ENCODE measurements around the gene PKP4.
"Not testable (repeated sequence)": the region's sequence is repeated elsewhere in the genome, so short reads cannot be mapped to it uniquely, and the experiment has no call there.

The PKP4 gene

DNA sequence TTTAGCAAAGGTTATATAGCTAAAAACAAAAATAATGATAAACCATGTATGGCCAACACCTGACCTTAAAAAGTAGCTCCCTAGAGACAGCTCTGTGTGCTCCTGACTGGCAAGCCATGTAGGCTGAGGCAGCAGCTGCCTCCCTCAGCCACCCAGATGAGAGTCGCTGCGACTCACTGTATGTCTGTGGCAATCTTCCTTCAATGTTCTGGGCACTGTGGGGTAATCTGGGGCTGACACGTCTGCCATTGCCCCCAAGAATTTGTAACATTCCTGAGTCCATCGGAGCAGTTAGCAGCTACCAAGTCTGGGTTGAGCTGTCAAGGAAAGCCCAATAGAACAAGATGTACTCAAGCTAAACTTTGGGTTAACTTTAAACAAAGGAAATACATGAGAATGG, 232.0 kb downstream of the PKP4 start:
- no peak for DNase-seq (ENCODE audit: low spot score)
- no peak overlapping the region for H3K27ac ChIP-seq
- no peak overlapping the region for H3K4me3 ChIP-seq
- TF ChIP-seq, protein P1, sequence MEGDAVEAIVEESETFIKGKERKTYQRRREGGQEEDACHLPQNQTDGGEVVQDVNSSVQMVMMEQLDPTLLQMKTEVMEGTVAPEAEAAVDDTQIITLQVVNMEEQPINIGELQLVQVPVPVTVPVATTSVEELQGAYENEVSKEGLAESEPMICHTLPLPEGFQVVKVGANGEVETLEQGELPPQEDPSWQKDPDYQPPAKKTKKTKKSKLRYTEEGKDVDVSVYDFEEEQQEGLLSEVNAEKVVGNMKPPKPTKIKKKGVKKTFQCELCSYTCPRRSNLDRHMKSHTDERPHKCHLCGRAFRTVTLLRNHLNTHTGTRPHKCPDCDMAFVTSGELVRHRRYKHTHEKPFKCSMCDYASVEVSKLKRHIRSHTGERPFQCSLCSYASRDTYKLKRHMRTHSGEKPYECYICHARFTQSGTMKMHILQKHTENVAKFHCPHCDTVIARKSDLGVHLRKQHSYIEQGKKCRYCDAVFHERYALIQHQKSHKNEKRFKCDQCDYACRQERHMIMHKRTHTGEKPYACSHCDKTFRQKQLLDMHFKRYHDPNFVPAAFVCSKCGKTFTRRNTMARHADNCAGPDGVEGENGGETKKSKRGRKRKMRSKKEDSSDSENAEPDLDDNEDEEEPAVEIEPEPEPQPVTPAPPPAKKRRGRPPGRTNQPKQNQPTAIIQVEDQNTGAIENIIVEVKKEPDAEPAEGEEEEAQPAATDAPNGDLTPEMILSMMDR (IDR thresholded peaks at IDR 0.05) = no peak

DNA sequence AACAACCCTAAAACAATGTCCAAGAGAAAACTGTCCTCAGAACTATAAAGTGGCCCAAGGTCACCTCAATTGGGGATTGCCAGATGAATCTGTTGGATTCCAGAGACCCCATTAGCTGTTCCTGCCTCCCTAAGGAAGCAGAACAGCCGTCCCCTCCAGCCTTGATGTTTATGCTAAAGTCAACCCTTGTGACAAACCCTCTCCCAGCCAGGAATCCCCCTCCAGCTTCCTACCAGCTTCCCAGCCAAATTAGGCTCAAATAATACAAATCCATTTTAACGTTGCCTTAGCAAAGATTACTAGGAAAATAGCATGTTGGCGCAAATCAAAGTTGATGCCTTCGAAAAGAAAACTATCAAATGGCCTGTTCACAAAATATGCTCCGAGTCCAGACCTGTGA, 232.6 kb downstream of the PKP4 start:
- no peak for DNase-seq (ENCODE audit: low spot score)
- TF ChIP-seq, protein P1 (IDR thresholded peaks at IDR 0.05) = no peak
- Histone ChIP-seq H3K27ac (no peak overlapping the region), H3K4me3 (no peak overlapping the region)

DNA sequence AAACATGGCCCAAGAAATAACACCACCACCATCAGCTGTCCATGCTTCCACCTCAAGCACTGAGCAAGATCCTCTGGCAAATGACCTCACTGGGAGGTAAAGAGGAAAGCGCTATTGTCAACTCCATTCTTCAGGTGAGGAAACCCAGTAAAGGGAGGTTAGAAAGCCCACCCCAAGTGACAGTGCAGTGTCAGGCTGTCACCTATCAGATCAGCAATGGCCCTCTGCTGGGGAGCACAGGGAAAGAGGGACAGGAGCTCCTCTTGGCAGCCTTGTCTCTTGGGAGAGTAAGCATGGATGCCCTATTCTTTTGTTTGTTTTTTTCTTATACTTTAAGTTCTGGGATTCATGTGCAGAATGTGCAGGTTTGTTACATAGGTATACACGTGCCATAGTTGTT, 234.1 kb downstream of the PKP4 start:
- DNase-seq (ENCODE audit: low spot score) = no peak
- TF ChIP-seq, protein P1 (IDR thresholded peaks at IDR 0.05) = no peak
- Histone ChIP-seq H3K4me3 (no peak overlapping the region), H3K27ac (no peak overlapping the region)

DNA sequence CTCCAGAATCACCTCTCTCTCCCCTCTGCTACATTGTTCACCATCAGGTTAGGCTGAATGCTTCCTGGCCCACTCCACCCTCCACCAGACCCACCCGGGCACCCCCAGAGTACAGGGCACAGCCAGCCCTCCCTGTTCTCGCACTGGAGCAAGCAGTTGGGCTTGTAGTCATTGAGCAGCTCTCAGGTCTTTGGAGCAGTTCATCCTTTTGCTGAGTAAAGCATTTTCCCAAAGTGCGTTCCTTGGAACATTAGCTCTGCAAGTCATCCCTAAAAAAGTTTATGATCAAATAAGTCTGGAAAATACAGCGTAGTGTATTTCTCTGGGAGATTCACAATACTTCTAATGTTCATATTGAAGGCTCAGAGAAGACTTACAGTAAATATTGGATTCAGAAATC, 234.9 kb downstream of the PKP4 start:
- no peak overlapping the region for H3K27ac ChIP-seq
- H3K4me3 ChIP-seq = no peak overlapping the region
- TF ChIP-seq, protein P1 (IDR thresholded peaks at IDR 0.05) = no peak
- DNase-seq (ENCODE audit: low spot score) = no peak

DNA sequence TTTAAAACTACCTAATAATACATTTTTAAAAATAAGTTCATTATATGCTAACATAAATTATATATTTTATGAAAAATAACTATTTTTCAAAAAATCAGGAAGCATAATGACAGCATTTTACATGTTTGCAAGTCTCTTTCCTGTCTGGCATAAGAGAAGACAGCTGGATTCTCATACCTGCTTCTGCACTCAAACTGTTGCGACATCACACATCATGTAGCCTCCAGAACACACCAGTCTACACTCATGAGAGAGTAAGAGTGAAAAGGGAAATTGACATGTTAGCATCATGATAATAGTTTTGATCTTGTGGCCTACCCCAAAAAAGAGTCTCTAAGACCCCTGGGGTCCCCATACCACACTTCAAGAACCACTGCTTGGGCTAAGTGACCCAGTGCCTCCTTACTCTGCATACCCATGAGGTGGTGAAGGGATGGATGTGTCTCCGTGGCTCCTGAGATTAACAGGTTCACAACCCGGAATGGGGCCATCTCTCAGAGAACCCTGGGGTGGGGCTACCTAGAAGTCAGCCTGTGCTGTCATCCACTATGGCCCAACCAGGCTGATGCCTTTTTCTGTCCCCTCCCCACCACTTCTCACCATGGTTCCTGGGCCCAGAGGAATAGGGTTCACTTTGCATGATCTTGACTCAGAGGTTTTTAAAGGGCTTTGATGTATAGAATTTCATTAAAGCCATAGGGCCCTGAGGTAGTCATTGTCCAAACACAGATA, 235.8 kb downstream of the PKP4 start:
- Histone ChIP-seq H3K4me3 (no peak overlapping the region), H3K27ac (no peak overlapping the region)
- TF ChIP-seq, protein P1 (IDR thresholded peaks at IDR 0.05) = no peak
- DNase-seq (ENCODE audit: low spot score) = no peak

DNA sequence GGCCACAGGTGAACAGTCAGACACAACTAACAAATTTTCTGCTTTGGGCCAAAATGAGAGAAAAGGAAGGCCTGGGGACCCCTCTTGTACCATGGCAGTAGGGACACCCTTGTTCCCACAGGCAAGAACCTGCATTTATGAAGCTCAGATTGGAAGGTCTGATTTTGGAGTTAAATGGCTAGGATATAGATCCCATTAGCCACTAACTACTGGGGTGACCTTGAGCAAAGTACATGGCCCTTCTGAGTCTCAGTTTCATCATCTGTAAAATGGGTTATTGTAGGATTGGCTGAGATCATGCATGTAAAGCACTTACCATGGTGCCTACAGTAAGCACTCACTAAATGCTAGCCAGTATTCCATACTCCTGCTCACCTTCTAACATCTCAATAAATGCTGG, 236.7 kb downstream of the PKP4 start:
- TF ChIP-seq, protein P1 (IDR thresholded peaks at IDR 0.05) = no peak
- H3K4me3 ChIP-seq = no peak overlapping the region
- no peak overlapping the region for H3K27ac ChIP-seq
- no peak for DNase-seq (ENCODE audit: low spot score)

DNA sequence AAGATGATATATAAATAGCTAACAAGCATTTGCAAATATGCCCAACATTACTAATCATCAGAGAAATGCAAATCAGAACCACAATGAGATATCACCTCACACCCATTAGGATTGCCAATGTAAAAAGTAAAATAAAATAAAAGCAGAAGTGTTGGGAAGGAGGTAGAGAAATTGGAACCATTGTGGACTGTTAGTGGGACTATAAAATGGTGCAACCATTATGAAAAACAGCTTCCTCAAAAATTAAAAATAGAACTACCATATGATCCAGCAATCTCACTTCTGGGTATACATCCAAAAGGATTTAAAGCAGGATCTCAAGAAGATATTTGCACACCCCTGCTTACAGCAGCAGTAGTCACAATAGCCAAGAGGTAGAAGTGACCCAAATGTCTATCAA, 238.6 kb downstream of the PKP4 start:
- no peak overlapping the region for H3K4me3 ChIP-seq
- DNase-seq (ENCODE audit: low spot score) = no peak
- no peak overlapping the region for H3K27ac ChIP-seq
- TF ChIP-seq, protein P1 (IDR thresholded peaks at IDR 0.05) = no peak

DNA sequence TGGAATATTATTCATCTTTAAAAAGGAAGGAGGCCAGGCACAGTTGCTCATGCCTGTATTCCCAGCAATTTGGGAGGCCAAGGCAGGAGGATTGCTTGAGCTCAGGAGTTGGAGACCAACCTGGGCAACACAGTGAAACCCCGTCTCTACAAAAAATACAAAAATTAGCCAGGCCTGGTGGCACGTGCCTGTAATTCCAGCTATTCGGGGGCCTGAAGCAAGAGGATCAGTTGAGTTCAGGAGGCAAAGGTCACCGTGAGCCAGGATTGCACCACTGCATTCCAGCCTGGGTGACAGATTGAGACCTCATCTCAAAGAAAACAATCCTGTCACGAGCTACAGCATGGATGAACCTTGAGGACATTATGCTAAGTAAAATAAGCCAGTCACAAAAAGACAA, 239.0 kb downstream of the PKP4 start:
- not testable (repeated sequence) for DNase-seq (ENCODE audit: low spot score); H3K4me3 ChIP-seq; H3K27ac ChIP-seq

Data from coronary artery (tissue), 2 donors.